Hepatocyte (in vitro differentiated cells): ENCODE results near the gene TFCP2L1. TPM values are rescaled to one million over a fixed set of nuclear protein-coding genes. Genes with fewer than 3 reads are reported as not detected.

Source experiments
- DNase-seq: peaks from one replicate; pipeline ENCODE4 v3.0.0-alpha.2; 2016; ENCODE audit warnings: low spot score
- H2AFZ ChIP-seq: fragments of 200-600 bp; sonication (generic); 2 replicates; pipeline ENCODE4 v1.6.0; 2016; ENCODE audit warnings: antibody characterized with exemption, mild to moderate bottlenecking
- H3K27ac ChIP-seq: fragments of 200-600 bp; sonication (generic); 2 replicates; pipeline ENCODE4 v1.5.1; 2016; ENCODE audit warnings: mild to moderate bottlenecking
- H3K27me3 ChIP-seq: fragments of 200-600 bp; sonication (generic); 2 replicates; pipeline ENCODE4 v1.6.1; 2016
- H3K36me3 ChIP-seq: fragments of 200-600 bp; sonication (generic); replicated peaks from 2 replicates; pipeline ENCODE4 v1.5.1; 2016; ENCODE audit warnings: low read depth; ENCODE audit not compliant: insufficient read depth
- H3K4me1 ChIP-seq: fragments of 200-600 bp; sonication (generic); 2 replicates; pipeline ENCODE4 v1.5.1; 2016; ENCODE audit warnings: mild to moderate bottlenecking, moderate library complexity; ENCODE audit not compliant: insufficient read depth
- H3K4me2 ChIP-seq: fragments of 200-600 bp; sonication (generic); 2 replicates; pipeline ENCODE4 v1.6.0; 2016
- H3K4me3 ChIP-seq: fragments of 200-600 bp; sonication (generic); 2 replicates; pipeline ENCODE4 v1.5.1; 2016; ENCODE audit warnings: mild to moderate bottlenecking
- H3K79me2 ChIP-seq: fragments of 200-600 bp; sonication (generic); 2 replicates; pipeline ENCODE4 v1.6.0; 2017; ENCODE audit warnings: mild to moderate bottlenecking
- H3K9me2 ChIP-seq: fragments of 200-600 bp; sonication (generic); replicated peaks from 2 replicates; pipeline ENCODE4 v1.6.0; 2017; ENCODE audit warnings: mild to moderate bottlenecking; ENCODE audit not compliant: insufficient read depth
- H3K9me3 ChIP-seq: fragments of 200-600 bp; sonication (generic); 2 replicates; pipeline ENCODE4 v1.5.1; 2016; ENCODE audit warnings: low read depth, mild to moderate bottlenecking
- H4K20me1 ChIP-seq: fragments of 200-600 bp; sonication (generic); 2 replicates; pipeline ENCODE4 v1.6.0; 2016; ENCODE audit warnings: mild to moderate bottlenecking; ENCODE audit not compliant: insufficient read depth, poor library complexity, severe bottlenecking
- EZH2 ChIP-seq: fragments of 200-600 bp; sonication (generic); IDR thresholded peaks from 2 replicates; pipeline ENCODE4 v1.6.1; 2016; ENCODE audit warnings: antibody characterized with exemption, mild to moderate bottlenecking, borderline replicate concordance
- EZH2phosphoT487 ChIP-seq: fragments of 200-600 bp; sonication (generic); IDR thresholded peaks from one replicate; pipeline ENCODE4 v1.6.1; 2018; ENCODE audit warnings: antibody characterized with exemption, mild to moderate bottlenecking, low read depth, moderate library complexity; ENCODE audit not compliant: unreplicated experiment, severe bottlenecking
- WGBS: methylation state at CpG from one replicate; pipeline ENCODE4 v1.1.6; 2016; ENCODE audit warnings: low lambda C conversion rate; ENCODE audit errors: missing lambda C conversion rate; 5-methylcytosine and 5-hydroxymethylcytosine counted together
- polyA plus RNA-seq: library from polyadenylated mRNA; unstranded; fragments of >200 nt; fragmentation: Nextera tagmentation; extraction: Ambion mirVana; gene quantifications from 2 replicates; pipeline ENCODE4 v1.2.1, GENCODE V29; 2016
- total RNA-seq: library from RNA; depleted of rRNA; stranded (reverse); fragments of >200 nt; gene quantifications from 2 replicates; pipeline ENCODE4 v1.2.3, GENCODE V29; 2014
- TF ChIP-seq, protein P1 (sequence below): fragments of 200-600 bp; sonication (generic); IDR thresholded peaks from 2 replicates; pipeline ENCODE4 v1.5.1; 2016; ENCODE audit warnings: antibody characterized with exemption, mild to moderate bottlenecking; ENCODE audit not compliant: poor library complexity

Gene TFCP2L1
- total and polyA plus RNA-seq, 2 experiments from 2014 or later = 1.1 to 2.5 TPM

DNA sequence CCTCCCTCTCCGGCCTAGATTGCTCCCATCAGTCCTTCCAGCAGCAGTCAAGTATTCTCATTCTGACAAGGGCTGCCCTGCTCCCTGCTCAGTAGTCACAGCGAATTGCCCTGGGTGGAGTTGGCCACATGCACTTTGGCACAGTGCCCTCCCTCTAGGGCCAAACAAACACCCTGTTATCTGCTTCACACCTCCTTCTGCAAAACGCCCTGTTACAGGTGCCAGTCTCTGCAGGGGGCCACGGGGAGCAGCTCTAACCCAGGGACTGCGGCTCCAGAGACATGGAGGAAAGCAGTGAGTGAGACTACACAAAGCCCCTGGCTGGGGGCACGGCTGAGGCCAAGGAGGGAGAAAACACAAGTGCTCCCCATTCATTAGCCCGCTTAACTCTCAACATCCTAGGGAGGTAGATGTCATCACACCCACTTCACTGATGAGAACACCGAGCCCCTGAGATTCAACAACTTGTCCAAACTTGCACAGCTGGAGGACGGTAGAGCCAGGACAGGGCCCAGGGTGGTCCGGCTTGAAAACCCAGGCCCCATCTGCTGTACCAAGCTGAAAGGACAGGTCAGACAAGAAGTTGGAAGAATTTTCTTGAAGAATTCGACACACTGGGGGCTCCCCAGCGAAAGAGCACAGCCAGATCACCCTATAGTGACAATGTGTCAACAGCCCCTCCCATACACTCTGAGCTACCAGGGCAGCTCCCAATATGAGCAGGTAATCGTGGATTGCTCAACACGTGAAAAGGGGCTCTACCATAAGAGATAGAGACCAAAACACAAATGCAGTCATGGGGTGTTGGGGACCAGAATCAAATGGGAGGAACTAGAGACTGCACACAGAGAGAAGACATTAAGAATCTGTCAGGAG, 8.7 kb upstream of the TFCP2L1 start:
- Histone ChIP-seq H3K4me3 (no peak overlapping the region), H4K20me1 (no peaks in the 10 kb centered on the region), H3K27me3 (no peaks in the 10 kb centered on the region), H3K79me2 (no peaks in the 10 kb centered on the region), H3K36me3 (no peaks in the 10 kb centered on the region), H3K27ac (no peak overlapping the region), H3K4me1 (no peaks in the 10 kb centered on the region), H2AFZ (no peak overlapping the region), H3K9me2 (no peaks in the 10 kb centered on the region), H3K9me3 (no peaks in the 10 kb centered on the region), H3K4me2 (no peak overlapping the region)
- 78% methylated on average over 14 of the region's 14 CpGs for WGBS
- TF ChIP-seq, protein P1, sequence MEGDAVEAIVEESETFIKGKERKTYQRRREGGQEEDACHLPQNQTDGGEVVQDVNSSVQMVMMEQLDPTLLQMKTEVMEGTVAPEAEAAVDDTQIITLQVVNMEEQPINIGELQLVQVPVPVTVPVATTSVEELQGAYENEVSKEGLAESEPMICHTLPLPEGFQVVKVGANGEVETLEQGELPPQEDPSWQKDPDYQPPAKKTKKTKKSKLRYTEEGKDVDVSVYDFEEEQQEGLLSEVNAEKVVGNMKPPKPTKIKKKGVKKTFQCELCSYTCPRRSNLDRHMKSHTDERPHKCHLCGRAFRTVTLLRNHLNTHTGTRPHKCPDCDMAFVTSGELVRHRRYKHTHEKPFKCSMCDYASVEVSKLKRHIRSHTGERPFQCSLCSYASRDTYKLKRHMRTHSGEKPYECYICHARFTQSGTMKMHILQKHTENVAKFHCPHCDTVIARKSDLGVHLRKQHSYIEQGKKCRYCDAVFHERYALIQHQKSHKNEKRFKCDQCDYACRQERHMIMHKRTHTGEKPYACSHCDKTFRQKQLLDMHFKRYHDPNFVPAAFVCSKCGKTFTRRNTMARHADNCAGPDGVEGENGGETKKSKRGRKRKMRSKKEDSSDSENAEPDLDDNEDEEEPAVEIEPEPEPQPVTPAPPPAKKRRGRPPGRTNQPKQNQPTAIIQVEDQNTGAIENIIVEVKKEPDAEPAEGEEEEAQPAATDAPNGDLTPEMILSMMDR = no peak
- TF ChIP-seq EZH2phosphoT487 = no peak
- no peak for DNase-seq

DNA sequence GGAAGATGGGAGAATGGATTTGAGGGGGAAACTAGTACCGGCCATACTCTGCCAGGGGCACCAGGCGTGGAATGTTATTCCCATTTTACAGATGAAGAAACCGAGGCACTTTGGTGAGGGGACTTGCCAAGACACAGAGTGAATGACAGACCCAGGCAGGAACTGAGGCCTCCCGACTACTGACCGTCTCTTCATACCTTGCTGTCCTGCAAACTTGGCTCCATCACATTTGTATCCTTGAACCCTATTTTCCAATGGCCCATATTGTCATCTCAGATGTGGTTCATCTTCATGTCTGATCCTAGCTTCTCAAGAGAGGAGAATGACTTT, 6.2 kb upstream of the TFCP2L1 start:
- no peak overlapping the region for H2AFZ ChIP-seq
- TF ChIP-seq EZH2 (no peak), EZH2phosphoT487 (no peak)
- TF ChIP-seq, protein P1 = no peak
- H3K36me3 ChIP-seq = no peaks in the 10 kb centered on the region
- no peak overlapping the region for H3K27ac ChIP-seq
- H3K27me3 ChIP-seq = no peaks in the 10 kb centered on the region
- H3K9me3 ChIP-seq = no peaks in the 10 kb centered on the region
- H3K9me2 ChIP-seq = no peaks in the 10 kb centered on the region
- no peak overlapping the region for H3K4me3 ChIP-seq
- H3K4me2 ChIP-seq = no peak overlapping the region
- no peaks in the 10 kb centered on the region for H4K20me1 ChIP-seq
- DNase-seq = no peak
- no peaks in the 10 kb centered on the region for H3K79me2 ChIP-seq
- H3K4me1 ChIP-seq = no peaks in the 10 kb centered on the region
- 97% methylated on average over 5 of the region's 5 CpGs for WGBS

DNA sequence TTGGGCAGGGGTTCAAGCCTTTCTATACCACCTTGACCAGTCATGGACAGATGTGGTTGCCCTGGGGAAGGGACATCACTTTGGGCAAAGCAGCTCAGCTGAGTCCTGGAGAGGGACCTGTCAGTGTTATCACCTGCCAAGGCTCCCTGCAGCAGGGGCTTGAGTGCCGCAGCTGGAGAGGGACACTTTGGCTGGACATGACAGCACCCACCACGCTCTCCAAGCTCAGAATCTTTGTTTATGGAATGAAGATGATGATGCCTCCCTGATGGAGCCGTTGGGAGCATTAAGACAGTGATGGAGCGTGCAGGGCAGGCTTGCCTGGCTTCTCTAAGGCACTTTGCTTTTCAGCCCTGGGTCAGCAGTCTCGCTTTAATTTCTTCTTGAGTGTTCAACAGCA, 4.3 kb upstream of the TFCP2L1 start:
- peaks cover 11% of the 10 kb centered on the region for H3K27me3 ChIP-seq
- no peaks in the 10 kb centered on the region for H3K9me3 ChIP-seq
- H2AFZ ChIP-seq = no peak overlapping the region
- peaks cover 6% of the 10 kb centered on the region for H3K4me1 ChIP-seq
- DNase-seq = no peak
- no peak overlapping the region for H3K4me3 ChIP-seq
- no peak overlapping the region for H3K27ac ChIP-seq
- no peaks in the 10 kb centered on the region for H4K20me1 ChIP-seq
- H3K4me2 ChIP-seq = no peak overlapping the region
- TF ChIP-seq EZH2 = no peak
- TF ChIP-seq, protein P1 = no peak
- no peak for TF ChIP-seq EZH2phosphoT487
- no peaks in the 10 kb centered on the region for H3K9me2 ChIP-seq
- H3K36me3 ChIP-seq = no peaks in the 10 kb centered on the region
- H3K79me2 ChIP-seq = no peaks in the 10 kb centered on the region
- WGBS = 89% methylated on average over 5 of the region's 5 CpGs
